HL-60/S4 treated with retinoic acid at 250 ng/mL for 4 days and 3 days (cell line): ENCODE results near the gene GSTA2.
"Not testable (repeated sequence)": the region's sequence is repeated elsewhere in the genome, so short reads cannot be mapped to it uniquely, and the experiment has no call there.

Experiments used
- in situ Hi-C: fragments of 300-500 bp; cut with MboI; formaldehyde crosslinking; loops from 2 replicates; pipeline ENCODE4 v1.7.0; 2022; ENCODE audit warnings: low sequenced_read_pairs

The GSTA2 gene

DNA sequence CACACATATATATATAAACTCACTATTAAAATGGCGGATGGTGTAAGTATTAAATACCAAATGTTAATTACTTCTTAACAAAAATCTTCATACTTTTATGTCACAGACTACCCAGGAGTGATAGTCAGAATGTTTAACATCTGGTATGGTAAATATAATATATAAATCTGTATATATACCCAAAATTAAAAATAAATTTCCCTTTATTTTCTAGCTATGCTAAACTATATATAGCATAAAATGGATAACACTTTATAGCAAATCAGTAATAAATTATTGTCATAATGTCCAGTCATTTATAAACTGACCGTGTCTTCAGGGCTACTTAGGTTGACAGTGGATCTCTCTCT lies 37.1 kb downstream of the GSTA2 start:
- in situ Hi-C loops = no loop called here

DNA sequence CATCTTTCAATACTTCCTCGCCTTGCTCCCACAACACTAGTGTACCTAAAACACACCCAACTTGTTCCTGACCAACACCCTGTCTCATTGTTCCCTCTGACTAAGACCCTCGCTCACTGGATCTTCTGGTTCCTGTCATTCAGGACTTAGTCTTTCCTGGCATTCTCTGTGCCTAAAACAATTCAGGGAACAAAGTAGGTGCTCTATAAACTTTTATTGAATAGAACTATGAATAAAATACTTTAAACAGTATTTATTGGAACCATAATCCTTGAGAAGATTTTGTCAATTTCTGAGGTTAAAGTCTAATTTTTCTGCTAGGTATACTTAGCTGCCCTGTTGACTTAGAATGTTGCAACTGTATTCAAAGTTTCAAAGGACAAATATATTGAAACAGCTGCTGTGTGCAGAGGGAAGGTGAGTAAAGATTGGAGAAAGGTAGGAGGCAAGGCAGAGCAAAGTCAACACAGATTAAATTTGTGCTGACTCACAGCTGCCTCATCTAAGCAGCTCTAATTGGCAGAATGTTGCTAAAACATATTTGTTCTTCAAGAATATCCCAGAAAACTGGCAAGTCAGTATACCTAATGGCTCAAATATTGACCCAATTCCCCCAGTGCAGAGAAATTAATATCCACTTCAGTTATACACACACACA lies 37.6 kb downstream of the GSTA2 start:
- in situ Hi-C loops = no loop called here

DNA sequence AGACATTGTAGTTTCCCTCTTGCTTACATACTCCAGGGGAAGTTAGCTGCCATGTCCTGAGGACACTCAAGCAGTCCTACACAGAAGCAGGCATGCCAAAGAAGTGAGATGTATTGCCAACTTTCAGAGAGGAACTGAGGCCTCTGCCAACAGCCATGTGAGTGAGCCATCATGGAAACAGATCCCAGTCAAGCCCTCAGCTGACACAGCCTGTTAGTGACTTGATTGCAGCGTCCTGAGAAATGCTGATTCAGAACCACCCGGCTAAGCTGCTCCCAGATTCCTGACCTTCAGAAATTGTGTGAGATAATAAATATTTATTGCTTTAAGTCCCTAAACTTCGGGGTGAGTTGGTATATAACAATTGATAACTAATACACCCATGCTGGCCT lies 38.1 kb downstream of the GSTA2 start:
- in situ Hi-C loops = no loop called here

DNA sequence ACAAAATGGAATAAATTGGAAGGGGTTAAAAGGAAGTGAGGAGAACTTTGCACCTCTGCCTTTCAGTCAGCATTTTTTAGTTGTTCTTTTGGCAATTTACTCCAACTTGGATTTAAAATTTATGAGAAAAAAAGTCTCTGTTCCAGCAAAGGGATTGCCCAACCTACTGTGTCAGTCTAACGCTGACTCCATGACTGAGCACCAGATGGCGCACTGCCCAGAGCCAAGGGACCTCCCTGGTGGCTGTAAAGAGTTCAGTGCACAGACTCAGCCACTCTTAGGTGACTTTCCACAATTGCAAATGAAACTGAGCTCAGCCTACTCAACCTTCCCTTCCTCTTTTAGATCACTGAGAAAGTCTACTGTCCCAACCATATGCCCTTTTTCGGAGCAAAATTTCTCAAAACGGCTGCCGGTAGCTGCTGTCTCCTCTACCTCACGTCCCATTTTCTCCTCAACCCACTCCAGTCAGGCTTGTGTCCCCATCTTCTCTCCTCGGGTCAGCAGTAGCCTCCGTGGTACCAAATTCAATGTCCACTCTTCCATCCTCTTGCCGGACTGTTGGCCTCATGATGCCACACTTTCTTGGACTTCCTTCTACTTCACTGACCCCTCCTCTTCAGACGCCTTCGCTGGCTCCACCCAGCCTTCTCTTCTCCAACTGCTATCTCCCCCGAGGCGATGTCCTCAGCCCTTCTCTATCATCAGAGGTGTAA lies 38.7 kb downstream of the GSTA2 start:
- in situ Hi-C loops = no loop called here

DNA sequence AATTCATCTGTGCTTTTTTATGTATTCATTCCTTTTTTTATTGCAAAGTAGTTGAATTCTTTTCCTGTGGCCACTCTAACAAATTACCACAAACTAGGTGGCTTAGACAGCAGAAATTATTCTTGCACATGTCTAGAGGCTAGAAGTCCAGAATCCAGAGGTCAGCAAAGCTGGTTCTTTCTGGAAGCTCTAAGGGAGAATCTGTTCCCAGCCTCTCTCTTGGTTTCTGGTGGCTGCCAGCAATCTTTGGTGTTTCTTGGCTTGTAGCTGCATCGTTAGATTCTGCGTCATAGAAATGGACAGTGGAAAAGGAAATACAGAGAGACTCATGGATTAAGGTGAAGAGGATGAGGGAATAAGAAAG lies 39.3 kb downstream of the GSTA2 start:
- in situ Hi-C loops = no loop called here

- in situ Hi-C loops = no loop called here
These were observed 43.0 kb downstream of the GSTA2 start for GRCh38 chr6:52720321-52720720.

DNA sequence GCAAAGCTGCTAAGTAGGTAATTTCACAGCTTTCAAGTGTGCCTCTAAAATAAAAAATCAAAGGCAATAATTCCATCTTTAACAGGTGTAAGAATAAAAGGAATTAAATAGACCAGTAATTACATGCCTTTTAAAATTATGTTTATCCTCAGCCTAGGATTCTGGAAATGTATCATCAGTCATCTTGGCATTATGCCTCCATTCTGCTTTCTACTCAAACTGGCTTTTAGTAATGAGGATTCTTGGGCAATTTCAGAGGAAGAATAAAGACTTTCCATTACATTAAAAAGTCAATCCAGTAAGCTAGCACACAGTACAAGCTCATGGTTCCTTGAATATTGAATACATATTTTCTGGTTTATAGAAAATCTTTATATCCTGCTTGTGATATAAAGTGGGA lies 44.7 kb downstream of the GSTA2 start:
- in situ Hi-C loops = no loop called here

DNA sequence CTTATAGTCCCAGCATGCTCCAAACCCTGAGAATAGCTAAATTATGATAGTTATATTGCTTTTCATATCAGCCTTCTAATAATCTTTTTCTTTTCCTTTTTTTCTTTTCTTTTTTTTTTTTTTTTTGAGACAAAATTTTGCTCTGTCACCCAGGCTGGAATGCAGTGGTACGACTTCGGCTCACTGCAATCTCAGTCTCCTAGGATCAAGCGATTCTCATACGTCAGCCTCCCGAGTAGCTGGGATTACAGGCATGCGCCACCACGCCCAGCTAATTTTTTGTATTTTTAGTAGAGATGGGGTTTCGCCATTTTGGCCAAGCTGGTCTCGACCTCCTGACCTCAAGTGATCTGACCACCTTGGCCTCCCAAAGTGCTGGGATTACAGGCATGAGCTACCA lies 48.5 kb downstream of the GSTA2 start:
- in situ Hi-C loops = not testable (repeated sequence)

GRCh38 chr6:52712136-52712535 lies 51.1 kb downstream of the GSTA2 start:
- in situ Hi-C loops = no loop called here

DNA sequence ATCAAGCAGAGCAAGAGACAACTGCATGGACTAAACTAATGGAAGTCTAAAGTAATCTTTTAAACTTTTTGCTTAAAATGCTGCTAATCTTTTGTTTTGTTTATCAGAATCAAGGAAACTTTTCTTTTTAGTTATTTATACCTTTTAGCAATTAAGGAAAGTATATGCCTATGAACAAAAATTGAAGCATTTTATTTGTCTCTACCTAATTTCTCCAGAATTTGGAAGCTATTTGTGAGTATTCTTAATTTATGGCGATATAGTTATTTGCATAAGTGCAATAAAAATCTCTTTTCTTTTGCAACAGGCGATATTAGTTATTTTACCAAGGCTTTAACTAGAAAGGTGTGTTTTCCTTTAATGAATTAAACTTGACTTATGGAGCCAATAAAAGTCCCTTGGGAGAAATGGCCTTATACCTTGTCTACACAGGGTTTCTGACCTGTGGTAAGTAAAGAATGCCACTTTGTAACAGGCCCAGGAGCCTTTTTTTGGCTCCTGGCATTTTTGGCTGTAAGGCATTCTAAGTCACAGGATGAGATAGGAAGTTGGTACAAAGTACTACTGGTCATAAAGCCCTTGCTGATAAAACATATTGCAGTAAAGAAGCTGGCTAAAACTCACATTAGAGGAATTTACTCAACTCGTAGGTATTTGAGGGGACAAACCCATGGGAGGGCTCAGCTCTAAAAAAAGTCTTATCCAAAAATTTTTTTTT lies 55.2 kb downstream of the GSTA2 start:
- in situ Hi-C loops = no loop called here

- in situ Hi-C loops = no loop called here
These were observed 57.3 kb downstream of the GSTA2 start for GRCh38 chr6:52706001-52706400.

DNA sequence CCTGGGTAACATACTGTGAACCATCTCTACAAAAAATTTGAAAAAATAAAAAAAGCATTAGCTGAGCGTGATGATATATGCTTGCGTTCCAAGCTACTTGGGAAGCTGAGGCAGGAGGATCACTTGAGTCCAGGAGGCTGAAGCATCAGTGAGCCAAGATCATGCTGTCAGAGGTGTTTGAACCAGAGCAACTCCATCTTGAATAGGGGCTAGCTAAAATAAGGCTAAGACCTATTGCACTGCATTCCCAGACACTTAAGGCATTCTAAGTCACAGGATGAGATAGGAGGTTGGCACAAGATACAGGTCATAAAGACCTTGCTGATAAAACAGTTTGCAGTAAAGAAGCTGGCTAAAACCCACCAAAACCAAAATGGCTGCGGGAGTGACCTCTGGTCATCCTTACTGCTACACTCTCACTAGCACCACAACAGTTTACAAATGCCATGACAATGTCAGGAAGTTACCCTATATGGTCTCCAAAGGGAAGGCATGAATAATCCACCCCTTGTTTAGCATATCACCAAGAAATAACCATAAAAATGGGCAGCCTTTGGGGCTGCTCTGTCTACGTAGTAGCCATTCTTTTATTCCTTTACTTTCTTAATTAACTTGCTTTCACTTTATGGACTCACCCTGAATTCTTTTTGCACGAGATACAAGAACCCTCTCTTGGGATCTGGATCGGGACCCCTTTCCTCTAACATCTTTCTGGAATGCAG lies 58.3 kb downstream of the GSTA2 start:
- in situ Hi-C loops = not testable (repeated sequence)

GRCh38 chr6:52704060-52704459 lies 59.2 kb downstream of the GSTA2 start:
- in situ Hi-C loops = no loop called here
